GM18868 (cell line): ENCODE results near the gene LMNB1.
"Not testable (repeated sequence)": the region's sequence is repeated elsewhere in the genome, so short reads cannot be mapped to it uniquely, and the experiment has no call there.

Source experiments
- ATAC-seq: cut with Tn5 transposase; IDR thresholded peaks from one replicate; pipeline ENCODE4 v1.9.1; 2021; ENCODE audit warnings: mild to moderate bottlenecking, moderate library complexity; ENCODE audit not compliant: unreplicated experiment

The LMNB1 gene, protein sequence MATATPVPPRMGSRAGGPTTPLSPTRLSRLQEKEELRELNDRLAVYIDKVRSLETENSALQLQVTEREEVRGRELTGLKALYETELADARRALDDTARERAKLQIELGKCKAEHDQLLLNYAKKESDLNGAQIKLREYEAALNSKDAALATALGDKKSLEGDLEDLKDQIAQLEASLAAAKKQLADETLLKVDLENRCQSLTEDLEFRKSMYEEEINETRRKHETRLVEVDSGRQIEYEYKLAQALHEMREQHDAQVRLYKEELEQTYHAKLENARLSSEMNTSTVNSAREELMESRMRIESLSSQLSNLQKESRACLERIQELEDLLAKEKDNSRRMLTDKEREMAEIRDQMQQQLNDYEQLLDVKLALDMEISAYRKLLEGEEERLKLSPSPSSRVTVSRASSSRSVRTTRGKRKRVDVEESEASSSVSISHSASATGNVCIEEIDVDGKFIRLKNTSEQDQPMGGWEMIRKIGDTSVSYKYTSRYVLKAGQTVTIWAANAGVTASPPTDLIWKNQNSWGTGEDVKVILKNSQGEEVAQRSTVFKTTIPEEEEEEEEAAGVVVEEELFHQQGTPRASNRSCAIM

DNA sequence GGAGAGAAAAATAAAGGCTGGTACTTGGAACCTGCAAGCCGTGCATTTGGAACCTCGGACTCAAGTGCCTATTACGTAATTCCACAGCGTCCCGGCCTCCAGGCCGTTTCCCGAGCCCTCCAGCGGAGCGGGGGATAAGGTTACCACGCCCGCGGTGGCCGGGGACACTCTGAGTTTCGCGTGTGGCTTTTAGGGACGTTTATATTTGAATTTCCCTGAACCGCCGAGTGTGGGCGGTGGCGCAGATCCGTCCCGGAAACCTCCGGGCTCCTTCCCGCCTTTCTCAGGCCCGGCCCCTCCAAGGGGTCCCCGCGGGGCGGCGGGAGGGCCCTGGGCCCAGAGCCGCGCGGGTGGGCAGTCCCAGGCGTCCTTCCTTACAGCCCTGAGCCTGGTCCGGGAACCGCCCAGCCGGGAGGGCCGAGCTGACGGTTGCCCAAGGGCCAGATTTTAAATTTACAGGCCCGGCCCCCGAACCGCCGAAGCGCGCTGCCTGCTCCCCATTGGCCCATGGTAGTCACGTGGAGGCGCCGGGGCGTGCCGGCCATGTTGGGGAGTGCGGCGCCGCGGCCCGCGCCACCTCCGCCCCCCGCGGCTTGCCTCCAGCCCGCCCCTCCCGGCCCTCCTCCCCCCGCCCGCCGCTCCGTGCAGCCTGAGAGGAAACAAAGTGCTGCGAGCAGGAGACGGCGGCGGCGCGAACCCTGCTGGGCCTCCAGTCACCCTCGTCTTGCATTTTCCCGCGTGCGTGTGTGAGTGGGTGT, at the start of gene LMNB1:
Gene LMNB1 (plus strand): TSS at position 638 of the 758 bp plus-strand sequence. CDS start 373 bp downstream, outside the sequence.
- peak; percentile 68 for ATAC-seq

DNA sequence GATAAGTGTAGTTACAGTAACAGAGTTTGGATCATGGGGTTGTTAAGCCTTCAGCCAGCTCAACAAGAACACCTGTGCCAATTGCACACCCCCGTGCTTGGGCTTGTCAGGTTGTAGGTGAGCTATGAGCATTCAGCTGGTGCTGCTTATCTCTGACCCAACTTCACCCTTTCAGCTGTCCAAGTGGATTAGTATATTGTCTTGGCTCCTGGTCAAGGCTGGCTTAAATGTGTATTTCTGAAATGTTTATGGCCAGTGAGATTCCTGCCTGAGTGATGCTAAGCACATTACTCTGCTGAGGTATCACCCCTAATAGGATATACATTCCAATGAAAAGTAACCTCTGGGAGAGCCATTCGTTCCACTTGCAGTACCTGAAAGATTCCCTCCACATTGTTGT, 44.2 kb upstream of the LMNB1 start:
- ATAC-seq = no peak

DNA sequence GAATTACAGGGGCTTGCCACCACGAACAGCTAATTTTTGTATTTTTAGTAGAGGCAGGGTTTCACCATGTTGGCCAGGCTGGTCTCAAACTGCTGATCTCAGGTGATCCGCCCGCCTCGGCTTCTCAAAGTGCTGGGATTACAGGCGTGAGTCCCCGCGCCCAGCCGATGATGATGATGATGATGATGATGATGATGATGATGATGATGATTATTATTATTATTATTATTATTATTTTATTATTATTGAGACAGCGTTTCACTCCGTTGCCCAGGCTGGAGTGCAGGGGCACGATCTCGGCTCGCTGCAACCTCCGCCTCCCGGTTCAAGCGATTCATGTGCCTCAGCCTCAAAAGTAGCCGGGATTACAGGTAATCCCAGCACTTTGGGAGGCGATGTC, 42.4 kb upstream of the LMNB1 start:
- not testable (repeated sequence) for ATAC-seq

DNA sequence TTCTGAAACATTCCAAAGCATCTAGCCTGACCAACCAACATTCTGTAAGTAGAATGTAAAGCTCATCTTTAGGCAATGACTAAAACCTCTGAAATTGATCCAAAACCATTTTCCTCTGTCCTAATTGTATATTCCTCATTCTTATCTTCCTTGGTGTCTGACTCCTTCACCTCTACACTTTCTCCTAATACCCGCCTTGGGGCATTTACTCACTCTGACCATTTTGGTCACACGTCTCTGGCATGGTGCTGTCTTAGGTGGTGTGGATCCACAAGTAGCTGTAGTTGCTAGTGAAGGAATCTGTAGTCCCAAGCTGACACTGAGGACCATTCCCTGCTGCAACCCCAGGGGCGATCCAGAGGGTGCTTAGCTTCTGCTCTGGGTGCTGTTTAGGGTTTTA, 40.8 kb upstream of the LMNB1 start:
- ATAC-seq = no peak

DNA sequence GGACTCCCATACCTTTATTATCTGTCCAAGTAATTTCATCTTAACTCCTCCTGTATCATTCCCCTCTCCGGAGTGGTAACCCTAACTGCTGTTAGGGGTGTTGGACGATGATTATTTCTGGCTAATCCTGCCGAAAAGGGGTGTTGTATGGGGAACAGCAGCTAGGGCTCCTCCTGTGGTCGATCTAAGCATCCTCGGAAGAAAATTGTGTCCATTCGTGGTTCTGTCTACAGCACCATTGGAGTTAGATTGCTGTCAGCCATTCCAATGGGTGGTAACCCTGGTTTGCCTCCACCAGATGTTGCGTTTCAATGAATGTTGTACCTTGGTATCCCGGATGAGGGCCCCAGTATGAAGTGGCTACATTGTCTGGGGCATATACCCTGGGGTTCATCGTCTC, 35.6 kb upstream of the LMNB1 start:
- no peak for ATAC-seq

DNA sequence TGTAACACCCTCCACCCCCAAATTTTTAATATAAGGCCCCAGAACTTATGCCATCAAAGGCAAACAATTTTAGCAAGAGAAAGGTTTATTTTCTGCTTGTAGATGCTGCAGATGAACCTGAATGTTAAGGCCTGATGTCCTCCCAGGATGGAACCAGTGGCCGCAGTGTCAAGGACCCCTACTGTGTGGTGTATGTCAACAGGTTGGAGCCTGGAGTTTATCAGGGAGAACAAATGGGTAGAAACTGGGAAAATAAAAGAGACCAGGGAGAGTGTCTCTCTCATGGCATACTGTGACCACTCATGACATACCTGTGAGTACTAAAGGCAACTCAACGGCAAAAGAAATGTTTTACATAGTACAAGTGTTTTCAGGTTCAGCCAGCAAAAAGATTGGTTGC, 34.5 kb upstream of the LMNB1 start:
- ATAC-seq = no peak

DNA sequence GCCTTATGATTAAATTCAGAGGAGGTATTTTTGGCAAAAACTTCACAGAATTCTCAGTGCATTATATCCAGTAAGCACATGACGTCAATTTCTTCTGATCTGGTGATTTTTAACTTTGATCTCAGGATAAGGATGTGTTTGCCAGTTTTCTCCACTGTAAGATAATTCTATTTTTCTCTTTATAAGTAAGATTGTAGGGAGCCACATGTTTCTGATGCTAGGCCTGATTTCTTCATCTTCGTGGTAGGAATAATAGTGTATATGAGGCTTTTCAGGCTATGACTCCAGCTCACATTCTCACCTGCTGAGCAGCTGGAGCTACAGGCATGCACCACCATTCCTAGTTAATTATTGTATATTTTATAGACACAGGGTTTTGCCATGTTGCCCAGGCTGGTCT, 32.1 kb upstream of the LMNB1 start:
- no peak for ATAC-seq

DNA sequence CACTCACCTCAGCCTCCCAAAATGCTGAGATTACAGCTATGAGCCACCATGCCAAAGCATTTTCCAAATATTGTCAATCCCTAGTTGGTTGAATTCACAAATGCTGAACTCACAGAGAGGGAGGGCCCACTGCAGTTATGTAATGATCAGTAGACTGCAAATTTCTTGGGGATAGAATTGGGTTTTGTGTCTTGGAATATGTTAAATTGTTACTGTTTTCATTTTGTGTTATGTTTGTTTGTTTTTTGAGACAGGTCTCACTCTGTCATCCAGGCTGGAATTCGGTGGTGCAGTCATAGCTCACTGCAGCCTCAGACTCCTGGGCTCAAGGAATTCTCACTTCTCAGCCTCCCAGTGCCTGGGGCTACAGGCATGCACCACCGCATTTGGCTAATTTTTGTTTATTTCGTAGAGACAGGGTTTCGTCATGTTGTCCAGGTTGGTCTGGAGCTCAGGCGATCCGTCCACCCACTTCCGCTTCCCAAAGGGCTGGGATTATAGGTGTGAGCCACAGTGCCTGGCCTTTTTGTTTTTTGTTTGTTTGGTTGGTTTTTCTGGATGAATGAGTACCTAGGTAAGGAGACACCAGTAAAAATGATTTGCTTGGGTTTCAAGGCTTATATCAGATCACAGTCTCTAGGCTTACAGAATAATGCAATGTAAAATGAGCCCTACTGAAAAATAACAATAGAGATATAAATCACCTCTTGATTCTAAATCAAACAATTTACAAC, 31.5 kb upstream of the LMNB1 start:
- no peak for ATAC-seq

DNA sequence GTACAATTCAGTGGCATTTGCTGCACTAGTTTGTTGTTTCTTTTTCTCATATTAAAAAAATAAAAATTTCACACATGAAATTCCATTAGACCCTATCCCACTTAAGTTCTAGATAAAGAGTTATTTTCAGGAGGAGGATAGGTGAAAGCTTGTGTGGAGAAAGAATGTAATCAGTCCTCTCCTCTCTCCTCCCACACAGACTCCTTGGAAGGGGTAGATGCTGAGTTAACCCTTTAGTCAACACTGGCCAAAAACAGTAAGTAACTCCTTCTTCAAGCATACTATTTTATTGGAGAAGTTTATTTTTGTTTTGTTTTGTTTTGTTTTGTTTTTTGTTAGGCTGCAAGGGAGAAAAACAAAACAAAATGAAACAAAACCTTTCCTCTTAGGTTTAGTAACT, 30.6 kb upstream of the LMNB1 start:
- no peak for ATAC-seq

DNA sequence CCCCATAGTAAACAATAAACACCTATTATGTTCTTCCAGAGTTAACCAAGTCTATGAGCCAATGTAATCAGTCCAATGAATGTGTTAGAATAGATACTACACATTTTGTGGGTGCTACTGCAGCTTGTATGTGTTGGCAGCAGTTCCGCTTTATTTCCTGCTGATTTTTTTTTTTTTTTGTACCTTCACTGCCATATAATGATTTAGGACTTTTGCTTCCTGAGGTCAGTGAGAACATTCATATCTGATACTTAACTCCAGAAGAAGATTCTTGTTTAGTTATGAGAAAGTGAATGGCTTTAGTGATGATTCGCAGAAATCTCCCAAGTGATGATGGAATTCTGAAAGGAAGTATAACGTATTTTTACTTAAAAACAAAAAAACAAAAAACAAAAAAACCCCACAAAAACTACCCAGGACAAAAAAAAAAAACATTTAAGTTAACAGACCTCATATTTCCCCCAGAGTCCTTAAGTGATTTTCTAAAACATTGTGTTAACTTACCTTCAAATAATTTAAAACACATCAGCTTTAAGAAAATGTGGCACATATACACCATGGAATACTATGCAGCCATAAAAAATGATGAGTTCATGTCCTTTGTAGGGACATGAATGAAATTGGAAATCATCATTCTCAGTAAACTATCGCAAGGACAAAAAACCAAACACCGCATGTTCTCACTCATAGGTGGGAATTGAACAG, 24.7 kb upstream of the LMNB1 start:
- ATAC-seq = no peak

DNA sequence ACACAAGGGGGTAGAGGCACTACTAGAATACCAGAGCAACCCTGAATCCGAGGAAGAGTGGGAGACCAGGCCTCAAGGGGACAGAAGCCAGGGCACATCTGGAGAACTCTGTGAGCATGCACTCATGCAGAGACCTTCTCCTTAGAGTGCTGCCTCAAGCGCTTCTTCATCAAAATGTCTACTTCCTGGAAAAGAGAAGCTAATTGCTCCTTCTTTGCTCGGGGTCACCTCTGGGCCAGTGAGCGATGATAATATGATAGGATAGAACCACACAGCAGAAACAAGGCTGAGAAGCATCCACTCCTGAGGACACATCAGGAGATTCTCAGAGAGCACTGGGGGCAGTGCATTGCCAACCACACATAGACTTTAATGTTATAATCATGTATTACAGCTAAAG, 23.7 kb upstream of the LMNB1 start:
- ATAC-seq = no peak

DNA sequence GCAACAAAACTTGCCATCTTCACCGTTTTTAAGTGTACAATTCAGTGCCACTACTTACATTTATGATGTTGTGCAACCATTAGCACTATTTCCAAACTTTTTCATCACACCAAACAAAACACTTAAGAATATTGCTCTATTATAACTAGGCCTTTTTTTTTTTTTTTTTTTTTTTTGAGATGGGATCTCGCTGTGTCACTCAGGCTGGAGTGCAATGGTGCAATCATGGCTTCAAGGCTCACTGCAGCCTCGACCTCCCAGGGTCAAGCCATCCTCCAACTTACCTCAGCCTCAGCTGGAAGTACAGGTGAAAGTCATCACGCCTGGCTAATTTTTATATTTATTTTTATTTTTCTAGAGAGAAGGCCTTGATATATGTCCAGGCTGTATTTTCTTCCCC, 22.3 kb upstream of the LMNB1 start:
- ATAC-seq = no peak

DNA sequence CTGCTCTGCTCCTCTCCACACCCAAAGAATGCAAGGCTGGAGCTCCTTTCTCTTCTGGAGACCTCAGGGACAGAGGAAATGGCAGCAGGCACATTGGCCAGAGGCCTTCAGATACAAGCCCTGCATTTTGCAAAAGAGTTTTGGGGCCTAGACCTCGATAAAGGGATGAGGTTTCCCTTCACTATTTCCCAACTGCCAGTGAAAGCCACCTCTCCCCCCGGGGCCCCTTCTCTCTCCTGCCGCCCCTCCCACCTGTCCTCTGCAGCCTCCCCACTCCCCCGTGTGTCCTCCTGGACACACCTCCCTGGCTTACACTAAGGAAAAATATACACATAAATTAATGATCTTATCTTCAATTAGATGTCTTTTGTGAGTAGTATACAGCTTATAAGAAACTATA, 21.3 kb upstream of the LMNB1 start:
- ATAC-seq = no peak

DNA sequence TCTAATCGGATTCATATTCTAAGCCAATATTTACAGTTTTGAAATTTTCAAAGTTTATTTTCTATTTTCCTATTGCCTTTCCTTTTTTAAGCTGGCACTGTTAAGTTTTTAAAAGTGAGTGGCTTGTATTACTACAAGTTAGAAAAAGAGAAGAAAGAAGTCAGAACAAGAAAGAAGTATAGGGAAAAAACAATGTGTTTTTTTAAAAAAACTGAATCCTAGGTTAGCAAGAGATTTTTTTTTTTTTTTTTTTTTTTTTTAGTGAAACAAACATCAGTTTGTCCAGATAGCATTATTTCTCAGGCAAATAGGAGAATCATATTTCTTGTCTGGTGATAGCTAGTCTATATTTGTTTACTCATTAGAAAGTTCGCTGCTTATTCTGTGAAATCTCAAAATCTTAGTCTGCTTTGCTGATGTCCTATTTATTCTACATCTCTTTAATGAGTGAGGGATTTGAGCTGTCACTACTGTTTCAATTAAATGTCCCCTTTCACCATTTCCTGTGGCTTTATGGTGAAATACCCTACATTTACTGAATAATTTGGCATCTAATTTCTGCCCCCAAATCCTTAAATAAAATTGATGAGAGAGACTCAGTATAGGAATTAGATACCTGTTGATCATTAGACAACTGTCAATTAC, 19.1 kb upstream of the LMNB1 start:
- no peak for ATAC-seq

DNA sequence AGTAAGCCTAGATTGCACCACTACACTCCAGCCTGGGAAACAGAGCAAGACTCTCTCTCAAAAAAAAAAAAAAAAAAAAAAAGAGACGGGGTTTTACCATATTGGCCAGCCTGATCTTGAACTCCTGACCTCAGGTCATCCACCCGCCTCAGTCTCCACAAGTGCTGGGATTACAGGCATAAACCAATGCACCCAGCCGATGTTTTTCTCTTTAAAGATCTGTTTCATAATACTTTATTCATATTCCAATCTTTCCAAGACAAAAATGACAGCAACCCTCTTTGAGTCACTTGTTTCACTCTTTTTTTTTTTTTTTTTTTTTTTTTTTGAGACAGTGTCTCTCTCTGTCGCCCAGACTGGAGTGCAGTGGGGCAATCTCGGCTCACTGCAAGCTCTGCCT, 13.6 kb upstream of the LMNB1 start:
- no peak for ATAC-seq

DNA sequence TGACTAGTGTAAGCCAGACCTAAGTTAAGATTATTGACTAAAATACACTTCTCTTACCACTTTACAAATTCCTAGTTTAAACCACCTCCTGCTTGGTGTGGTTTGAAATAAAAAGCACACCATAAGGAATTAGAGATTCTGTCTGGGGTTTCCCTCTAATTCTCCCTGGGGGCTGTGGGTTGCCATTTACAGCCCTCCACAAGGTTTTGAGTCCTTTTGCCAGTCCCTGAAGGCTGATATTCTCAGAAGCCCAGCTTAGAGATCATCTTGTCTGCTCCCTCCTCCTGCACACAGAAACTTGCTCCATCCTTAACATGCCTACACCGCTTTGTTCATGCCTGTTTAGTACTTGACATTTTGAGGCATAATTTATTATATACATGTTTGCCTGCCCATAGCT, 7.2 kb upstream of the LMNB1 start:
- ATAC-seq = no peak

DNA sequence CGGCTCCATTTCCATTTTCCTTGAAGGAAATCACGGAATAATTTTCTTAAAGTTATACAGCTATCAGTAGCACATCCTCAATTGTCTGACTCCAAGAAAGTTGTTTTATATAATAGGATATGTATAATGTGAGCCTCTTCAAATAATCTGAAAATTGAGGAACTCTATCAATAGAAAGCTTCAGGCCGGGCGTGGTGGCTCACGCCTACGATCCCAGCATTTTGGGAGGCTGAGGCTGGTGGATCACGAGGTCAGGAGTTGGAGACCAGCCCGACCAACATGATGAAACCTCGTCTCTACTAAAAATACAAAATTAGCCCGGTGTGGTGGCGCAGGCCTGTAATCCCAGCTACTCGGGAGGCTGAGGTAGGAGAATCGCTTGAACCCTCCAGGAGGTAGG, 3.4 kb upstream of the LMNB1 start:
- ATAC-seq = not testable (repeated sequence)

DNA sequence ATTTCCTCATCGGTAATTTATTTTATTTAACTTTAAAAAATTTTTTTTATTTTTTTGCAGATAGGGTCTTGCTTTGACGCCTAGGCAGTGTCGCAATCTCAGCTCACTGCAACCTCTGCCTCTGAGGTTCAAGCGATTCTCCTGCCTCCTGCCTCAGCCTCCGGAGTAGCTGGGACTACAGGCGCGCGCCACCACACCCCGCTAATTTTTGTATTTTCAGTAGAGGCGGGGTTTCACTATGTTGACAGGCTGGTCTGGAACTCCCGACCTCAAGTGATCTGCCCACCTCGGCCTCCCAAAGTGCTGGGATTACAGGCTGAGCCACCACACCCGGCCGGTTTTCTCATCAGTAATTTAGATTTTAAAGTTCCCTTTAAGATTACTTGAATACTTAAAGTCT, 2.3 kb upstream of the LMNB1 start:
- not testable (repeated sequence) for ATAC-seq

DNA sequence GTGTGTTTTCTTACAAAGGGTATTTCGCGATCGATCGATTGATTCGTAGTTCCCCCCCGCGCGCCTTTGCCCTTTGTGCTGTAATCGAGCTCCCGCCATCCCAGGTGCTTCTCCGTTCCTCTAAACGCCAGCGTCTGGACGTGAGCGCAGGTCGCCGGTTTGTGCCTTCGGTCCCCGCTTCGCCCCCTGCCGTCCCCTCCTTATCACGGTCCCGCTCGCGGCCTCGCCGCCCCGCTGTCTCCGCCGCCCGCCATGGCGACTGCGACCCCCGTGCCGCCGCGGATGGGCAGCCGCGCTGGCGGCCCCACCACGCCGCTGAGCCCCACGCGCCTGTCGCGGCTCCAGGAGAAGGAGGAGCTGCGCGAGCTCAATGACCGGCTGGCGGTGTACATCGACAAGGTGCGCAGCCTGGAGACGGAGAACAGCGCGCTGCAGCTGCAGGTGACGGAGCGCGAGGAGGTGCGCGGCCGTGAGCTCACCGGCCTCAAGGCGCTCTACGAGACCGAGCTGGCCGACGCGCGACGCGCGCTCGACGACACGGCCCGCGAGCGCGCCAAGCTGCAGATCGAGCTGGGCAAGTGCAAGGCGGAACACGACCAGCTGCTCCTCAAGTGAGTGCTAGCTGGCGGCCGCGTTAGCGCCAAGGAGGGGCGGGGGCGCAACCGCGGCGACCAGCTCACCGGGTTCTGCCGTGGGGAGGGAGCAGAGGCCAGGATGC, 480 bp downstream of the LMNB1 start:
- ATAC-seq = peak; percentile 12
